Keratinocyte (primary cell): Measurements from ENCODE around the gene SCRN1. TPM values are rescaled to one million over a fixed set of nuclear protein-coding genes. Genes with fewer than 3 reads are reported as not detected.

Experiments
- DNase-seq: peaks from one replicate; pipeline ENCODE4 v3.0.0-alpha.2; 2011; ENCODE audit warnings: low read depth, missing footprints, low spot score
- FAIRE-seq: peaks from 2 replicates; lab custom pipeline; 2011; peaks lifted over from hg19 to GRCh38; lab: Jason Lieb, UNC
- H2AFZ ChIP-seq: 2 replicates; pipeline ENCODE4 v1.6.0; 2012; ENCODE audit warnings: low read length, control low read depth, inconsistent platforms; ENCODE audit not compliant: control insufficient read depth
- H3K27ac ChIP-seq: 2 replicates; pipeline ENCODE4 v1.5.1; 2011; ENCODE audit warnings: low read length; ENCODE audit not compliant: control insufficient read depth, insufficient read depth
- H3K27me3 ChIP-seq: 3 replicates; pipeline ENCODE4 v1.6.0; 2011; ENCODE audit warnings: low read length; ENCODE audit not compliant: control insufficient read depth, insufficient read depth; ENCODE audit errors: extremely low read depth
- H3K36me3 ChIP-seq, 2 experiments: 2 replicates in 1 of 2; 3 replicates in 1 of 2; pipeline ENCODE4 v1.5.1; 2011; ENCODE audit warnings: low read length in 2 of 2, mild to moderate bottlenecking in 1 of 2; ENCODE audit not compliant: control insufficient read depth in 2 of 2, insufficient read depth in 2 of 2; ENCODE audit errors: extremely low read depth in 1 of 2
- H3K4me1 ChIP-seq: 3 replicates; pipeline ENCODE4 v1.5.1; 2011; ENCODE audit warnings: low read length; ENCODE audit not compliant: control insufficient read depth, insufficient read depth; ENCODE audit errors: extremely low read depth
- H3K4me2 ChIP-seq: 3 replicates; pipeline ENCODE4 v1.6.0; 2011; ENCODE audit warnings: low read depth, low read length; ENCODE audit not compliant: control insufficient read depth, insufficient read depth; ENCODE audit errors: extremely low read depth
- H3K4me3 ChIP-seq, 3 experiments: fragments of 200-600 bp in 1 of 3; sonication (generic) in 1 of 3; 2 replicates in 2 of 3; 3 replicates in 1 of 3; pipeline ENCODE4 v1.5.1; 2011 to 2016; ENCODE audit warnings: low read length in 3 of 3, mild to moderate bottlenecking in 3 of 3, control low read depth in 2 of 3, inconsistent platforms in 1 of 3, low read depth in 1 of 3, mixed read lengths in 1 of 3, mixed run types in 1 of 3, moderate library complexity in 1 of 3; ENCODE audit not compliant: control insufficient read depth in 2 of 3, insufficient read depth in 2 of 3; ENCODE audit errors: extremely low read depth in 1 of 3
- H3K79me2 ChIP-seq: 2 replicates; pipeline ENCODE4 v1.6.0; 2012; ENCODE audit warnings: low read length; ENCODE audit not compliant: control insufficient read depth, insufficient read depth
- H3K9ac ChIP-seq: 3 replicates; pipeline ENCODE4 v1.6.0; 2011; ENCODE audit warnings: low read length; ENCODE audit not compliant: control insufficient read depth, insufficient read depth; ENCODE audit errors: extremely low read depth
- H3K9me1 ChIP-seq: 3 replicates; pipeline ENCODE4 v1.6.0; 2011; ENCODE audit warnings: low read length; ENCODE audit not compliant: control insufficient read depth, insufficient read depth; ENCODE audit errors: extremely low read depth
- H3K9me3 ChIP-seq: 2 replicates; pipeline ENCODE4 v1.5.1; 2012; ENCODE audit warnings: low read depth, low read length; ENCODE audit not compliant: control insufficient read depth
- H4K20me1 ChIP-seq: 3 replicates; pipeline ENCODE4 v1.6.0; 2011; ENCODE audit warnings: low read length; ENCODE audit not compliant: control insufficient read depth, insufficient read depth; ENCODE audit errors: extremely low read depth
- CTCF ChIP-seq, 3 experiments: IDR thresholded peaks in 1 of 3; conservative IDR thresholded peaks in 1 of 3; optimal IDR thresholded peaks in 1 of 3; 2 replicates in 2 of 3; 3 replicates in 1 of 3; pipeline versions ENCODE3 to v1.5.1; 2011; ENCODE audit warnings: low read length in 3 of 3, mild to moderate bottlenecking in 3 of 3, moderate library complexity in 2 of 3, control low read depth in 1 of 3, inconsistent platforms in 1 of 3; ENCODE audit not compliant: insufficient read depth in 2 of 3; ENCODE audit errors: extremely low read depth in 1 of 3
- EZH2 ChIP-seq: IDR thresholded peaks from one replicate; pipeline ENCODE4 v1.6.1; 2012; ENCODE audit warnings: inconsistent platforms, mild to moderate bottlenecking, low read length, moderate library complexity
- dilution Hi-C: fragments of 300-500 bp; cut with MboI; formaldehyde crosslinking; loops from one replicate; pipeline ENCODE4 v1.7.0; 2020; ENCODE audit warnings: low sequenced_read_pairs; ENCODE audit not compliant: extremely low pct_ligation_motif_present
- polyA plus RNA-seq, 5 experiments: library from polyadenylated mRNA; depleted of rRNA in 3 of 5; stranded (reverse) in 3 of 5; stranded (forward) in 1 of 5; unstranded in 1 of 5; fragments of >200 nt; gene quantifications; 1 replicate in 1 of 5; 2 replicates in 3 of 5; 3 replicates in 1 of 5; pipeline versions ENCODE4 v1.2.1 to v1.2.3, GENCODE V29; 2011 to 2012; ENCODE audit warnings: missing spikeins in 2 of 5, low read depth in 1 of 5, low replicate concordance in 1 of 5

The SCRN1 gene
- polyA plus RNA-seq, 1 donor (not counting 4 experiments of a cell fraction or from before 2014, with no cell fraction given) = 52.3 TPM

- dilution Hi-C loops = no loop called here
- no peak overlapping the region for H3K4me2 ChIP-seq
- no peaks in the 10 kb centered on the region for H3K27me3 ChIP-seq
- no peaks in the 10 kb centered on the region for H3K9me3 ChIP-seq
- no peaks in the 10 kb centered on the region for H3K79me2 ChIP-seq
- no peak overlapping the region for H3K9ac ChIP-seq
- no peak for FAIRE-seq
- no peak for DNase-seq
- H3K4me1 ChIP-seq = peaks cover 13% of the 10 kb centered on the region
- no peak overlapping the region for H3K27ac ChIP-seq
- TF ChIP-seq EZH2 (no peak), CTCF (optimal IDR thresholded peaks at IDR 0.05 in 1 of 3, IDR thresholded peaks at IDR 0.05 in 1 of 3, conservative IDR thresholded peaks at IDR 0.05 in 1 of 3; ENCODE audit: extremely low read depth in 1 of 3, insufficient read depth in 2 of 3, low read length in 3 of 3) (no peak)
- no peak overlapping the region for H3K4me3 ChIP-seq
- peaks cover 10 to 30% of the 10 kb centered on the region in 2 experiments for H3K36me3 ChIP-seq
- H2AFZ ChIP-seq = no peak overlapping the region
- H4K20me1 ChIP-seq = no peaks in the 10 kb centered on the region
- peaks cover 2% of the 10 kb centered on the region for H3K9me1 ChIP-seq
Observed at GRCh38 chr7:29945259-29945809, 44.3 kb downstream of the SCRN1 start.

- Histone ChIP-seq H3K4me1 (peaks cover 13% of the 10 kb centered on the region), H3K4me3 (no peak overlapping the region), H3K4me2 (no peak overlapping the region), H3K79me2 (no peaks in the 10 kb centered on the region), H3K27me3 (no peaks in the 10 kb centered on the region), H3K9me3 (no peaks in the 10 kb centered on the region), H2AFZ (no peak overlapping the region), H3K9me1 (peaks cover 2% of the 10 kb centered on the region), H3K9ac (no peak overlapping the region), H3K36me3 (peaks cover 10 to 40% of the 10 kb centered on the region in 2 experiments), H3K27ac (no peak overlapping the region), H4K20me1 (no peaks in the 10 kb centered on the region)
- DNase-seq (no peak), FAIRE-seq (no peak)
- TF ChIP-seq EZH2 (no peak), CTCF (optimal IDR thresholded peaks at IDR 0.05 in 1 of 3, IDR thresholded peaks at IDR 0.05 in 1 of 3, conservative IDR thresholded peaks at IDR 0.05 in 1 of 3; ENCODE audit: extremely low read depth in 1 of 3, insufficient read depth in 2 of 3, low read length in 3 of 3) (no peak)
- dilution Hi-C loops = no loop called here
Observed at GRCh38 chr7:29940199-29940598, 49.4 kb downstream of the SCRN1 start.
